Measurements from ENCODE around the gene CTBP1. TPM values are rescaled to one million over a fixed set of nuclear protein-coding genes. Genes with fewer than 3 reads are reported as not detected.

Gene CTBP1
- total RNA-seq, 1 donor from 2014 or later = 171 TPM

DNA sequence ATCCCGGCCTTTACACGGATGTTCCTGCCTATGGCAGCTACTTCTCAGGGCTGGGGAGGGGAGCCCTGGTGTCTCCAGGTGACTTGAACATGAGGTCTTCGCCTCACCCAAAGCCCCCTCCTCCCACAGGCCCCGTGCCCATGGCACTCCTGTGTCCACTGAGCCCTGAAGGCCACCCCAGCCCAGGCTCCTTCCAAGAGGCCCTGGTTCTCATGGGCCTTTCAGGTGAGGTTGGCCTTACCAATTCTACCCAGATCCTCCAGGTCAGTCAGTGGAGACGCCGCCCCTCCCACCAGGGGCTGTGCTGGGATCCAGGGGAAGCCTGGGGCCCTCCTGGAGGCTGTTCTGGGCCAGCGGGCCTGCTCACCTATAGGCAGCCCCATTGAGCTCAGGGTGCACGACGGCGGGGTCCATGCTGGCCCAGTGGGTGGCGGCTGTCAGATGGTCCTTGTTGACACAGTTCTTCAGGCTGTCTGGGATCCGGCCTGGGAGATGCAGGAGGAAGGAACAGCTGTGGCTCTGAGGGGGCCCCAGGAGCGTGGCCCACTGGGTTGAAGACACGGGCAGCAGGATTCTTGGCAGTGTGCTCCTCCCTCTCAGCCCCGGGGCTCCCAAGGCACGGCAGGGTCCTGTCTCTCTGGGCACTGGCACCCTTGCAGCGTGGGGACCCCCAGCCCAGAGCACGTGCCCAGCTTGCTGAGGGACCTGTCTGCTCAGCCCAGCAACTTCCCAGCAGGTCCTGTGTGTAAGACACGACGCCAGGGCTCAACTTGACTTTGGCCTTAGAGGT, 36.2 kb downstream of the CTBP1 start:
- no peak for DNase-seq (ENCODE audit: extremely low read depth, low read depth, low spot score)

GRCh38 chr4:1211891-1212545, 36.9 kb downstream of the CTBP1 start:
- DNase-seq (ENCODE audit: extremely low read depth, low read depth, low spot score) = no peak

GRCh38 chr4:1211371-1211770, 37.6 kb downstream of the CTBP1 start:
- no peak for DNase-seq (ENCODE audit: extremely low read depth, low read depth, low spot score)

DNA sequence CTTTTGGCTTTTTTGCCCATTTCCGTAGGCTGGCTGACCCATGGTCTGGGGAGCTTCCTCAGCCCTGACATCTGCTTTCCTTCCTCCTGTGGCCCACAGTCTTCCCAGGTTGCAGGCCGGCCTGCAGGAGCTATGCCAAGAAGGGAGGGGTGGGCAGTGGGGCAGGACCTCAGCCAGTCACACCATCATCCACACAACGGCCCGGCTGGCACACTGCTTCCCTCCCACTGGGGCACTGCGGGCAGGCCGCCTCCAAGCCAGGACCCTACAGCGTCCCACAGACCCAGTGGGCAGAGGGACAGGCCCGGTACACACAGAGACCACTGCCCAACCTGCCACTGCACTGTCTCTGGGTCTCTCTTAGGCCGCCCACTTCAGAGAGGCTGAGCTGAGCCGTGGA, 38.0 kb downstream of the CTBP1 start:
- no peak for DNase-seq (ENCODE audit: extremely low read depth, low read depth, low spot score)

GRCh38 chr4:1210241-1210841, 38.6 kb downstream of the CTBP1 start:
- no peak for DNase-seq (ENCODE audit: extremely low read depth, low read depth, low spot score)

GRCh38 chr4:1209821-1210220, 39.1 kb downstream of the CTBP1 start:
- DNase-seq (ENCODE audit: extremely low read depth, low read depth, low spot score) = no peak

DNA sequence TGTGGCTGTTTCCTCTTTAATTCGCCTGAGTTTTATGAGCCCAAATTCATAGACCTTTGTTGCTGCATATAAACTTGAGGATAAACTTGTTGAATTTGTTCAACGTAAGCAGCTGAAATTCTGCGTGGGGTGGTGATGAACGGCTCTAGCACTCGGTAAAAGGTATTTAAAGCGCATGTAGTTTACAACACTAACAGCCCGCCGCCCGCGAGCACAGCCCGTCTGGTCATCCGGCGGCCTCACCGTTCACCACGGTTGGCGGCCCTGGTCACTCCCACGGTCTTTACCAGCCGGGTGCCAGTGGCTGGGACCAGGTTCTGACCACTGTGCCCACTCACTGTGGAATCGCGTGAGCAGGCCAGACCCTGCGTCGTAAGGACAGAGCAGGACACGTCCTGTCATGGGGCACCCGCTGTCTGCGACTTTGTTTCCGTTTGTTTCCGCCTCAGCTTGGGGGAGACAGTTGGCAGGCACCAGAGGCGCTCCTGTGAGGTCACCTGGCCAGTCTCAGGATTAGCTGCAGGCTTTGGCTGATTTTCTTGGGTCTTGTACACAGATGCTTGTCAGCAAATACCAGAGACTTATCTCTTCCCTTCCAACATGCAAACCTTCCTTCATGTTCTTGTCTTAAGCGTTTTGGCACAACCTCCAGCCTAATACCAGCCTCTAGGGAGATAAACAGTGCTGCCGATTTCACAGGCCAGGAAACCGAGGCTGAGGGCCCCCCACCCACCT, 39.8 kb downstream of the CTBP1 start:
- no peak for DNase-seq (ENCODE audit: extremely low read depth, low read depth, low spot score)

GRCh38 chr4:1208266-1208961, 40.5 kb downstream of the CTBP1 start:
- DNase-seq (ENCODE audit: extremely low read depth, low read depth, low spot score) = no peak

GRCh38 chr4:1207603-1208265, 41.2 kb downstream of the CTBP1 start:
- no peak for DNase-seq (ENCODE audit: extremely low read depth, low read depth, low spot score)

DNA sequence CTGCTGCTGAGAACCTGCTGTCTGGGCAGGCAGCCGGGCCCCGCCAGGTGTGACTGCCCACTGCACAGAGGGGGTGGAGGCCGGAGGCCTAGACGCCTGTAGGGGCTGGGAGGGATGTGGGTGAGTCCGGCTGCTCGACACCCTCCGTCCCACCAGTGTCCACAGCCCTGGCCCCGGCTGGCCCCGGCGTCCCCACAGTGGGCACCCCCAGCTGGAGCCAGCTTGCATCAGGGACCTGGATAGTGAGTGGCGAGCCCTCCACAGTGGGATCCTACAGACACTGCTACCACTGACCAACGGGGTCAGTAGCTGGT, 41.8 kb downstream of the CTBP1 start:
- DNase-seq (ENCODE audit: extremely low read depth, low read depth, low spot score) = no peak

- no peak for DNase-seq (ENCODE audit: extremely low read depth, low read depth, low spot score)
These were observed 42.4 kb downstream of the CTBP1 start for GRCh38 chr4:1206299-1207156.

DNA sequence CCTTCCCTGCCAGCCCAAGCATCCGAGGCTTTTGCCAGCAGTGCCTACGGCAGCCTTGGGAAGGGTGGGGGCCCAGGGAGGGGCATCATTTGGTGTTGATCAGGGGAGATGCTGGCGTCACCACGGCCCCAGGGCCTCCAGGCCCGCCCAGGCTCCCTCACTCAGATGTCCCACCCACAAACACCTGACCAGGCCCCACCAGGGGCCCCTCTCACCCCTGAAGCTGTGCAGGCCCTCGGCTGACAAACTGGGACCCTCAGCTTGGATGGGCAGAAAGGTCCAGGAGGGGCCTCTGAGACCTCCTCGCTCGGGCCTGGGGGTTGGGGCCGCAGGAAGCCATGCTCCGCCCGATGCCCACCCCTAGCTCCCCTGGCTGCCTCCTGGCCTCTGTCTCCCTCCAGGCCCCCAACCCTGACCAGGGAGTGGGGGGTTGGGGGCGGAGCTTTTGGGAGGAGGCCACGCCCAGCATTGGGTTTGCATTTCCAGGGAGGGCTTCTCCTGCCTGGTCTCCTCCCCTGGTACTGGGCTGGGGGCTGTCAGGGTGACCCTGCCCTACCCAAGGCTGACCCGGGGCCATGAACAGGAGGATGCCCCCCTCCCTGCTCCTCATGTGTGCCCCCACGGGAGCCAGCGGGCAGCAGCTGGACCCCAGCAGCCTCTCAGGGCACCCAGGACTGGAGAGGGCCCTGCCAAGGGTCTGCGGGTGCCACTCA, 43.2 kb downstream of the CTBP1 start:
- no peak for DNase-seq (ENCODE audit: extremely low read depth, low read depth, low spot score)

GRCh38 chr4:1204828-1205585, 43.9 kb downstream of the CTBP1 start:
- DNase-seq (ENCODE audit: extremely low read depth, low read depth, low spot score) = no peak

- no peak for DNase-seq (ENCODE audit: extremely low read depth, low read depth, low spot score)
These were observed 44.6 kb downstream of the CTBP1 start for GRCh38 chr4:1204286-1204827.

- no peak for DNase-seq (ENCODE audit: extremely low read depth, low read depth, low spot score)
These were observed 45.8 kb downstream of the CTBP1 start for GRCh38 chr4:1203026-1203616.

GRCh38 chr4:1202526-1203011, 46.4 kb downstream of the CTBP1 start:
- no peak for DNase-seq (ENCODE audit: extremely low read depth, low read depth, low spot score)

GRCh38 chr4:1201851-1202525, 46.9 kb downstream of the CTBP1 start:
- DNase-seq (ENCODE audit: extremely low read depth, low read depth, low spot score) = no peak
